Measurements from ENCODE around the gene GPR62. TPM values are rescaled to one million over a fixed set of nuclear protein-coding genes. Genes with fewer than 3 reads are reported as not detected.

The GPR62 gene
- total and polyA plus RNA-seq, 9 of the 15 experiments (the other 6 are each of a cell fraction or from before 2014, with no cell fraction given): not detected

DNA sequence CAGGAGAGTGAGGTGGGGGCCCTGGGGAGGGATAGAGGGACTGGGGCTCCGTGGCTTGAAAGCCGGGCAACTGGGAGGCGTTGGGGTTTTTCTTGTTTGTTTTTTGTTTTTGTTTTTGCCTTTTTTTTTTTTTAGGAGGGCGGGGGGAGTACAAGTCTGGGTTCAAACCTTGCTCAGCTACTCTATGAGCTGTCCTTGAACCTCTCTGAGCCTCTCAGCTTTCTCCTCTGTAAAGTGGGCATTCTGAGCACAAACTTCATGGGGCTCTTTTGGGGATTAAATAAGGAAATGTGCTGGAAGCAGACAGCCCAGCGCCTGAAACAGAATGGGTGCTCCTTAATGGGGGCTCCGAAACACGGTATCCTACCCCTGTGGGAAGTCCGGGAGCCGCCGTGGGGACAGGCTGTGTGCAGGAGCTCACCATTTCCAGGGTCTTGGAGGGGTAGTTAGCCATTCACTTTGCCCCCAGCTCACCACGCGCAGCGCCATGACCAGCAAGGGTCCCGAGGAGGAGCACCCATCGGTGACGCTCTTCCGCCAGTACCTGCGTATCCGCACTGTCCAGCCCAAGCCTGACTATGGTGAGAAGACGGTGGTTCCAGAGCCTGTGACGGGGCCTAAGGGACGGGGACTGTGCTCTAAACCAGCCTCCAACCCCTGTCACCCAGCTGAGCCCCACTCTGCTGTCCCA is 28.5 kb downstream of the GPR62 start (continued):
- TF ChIP-seq, protein P1, sequence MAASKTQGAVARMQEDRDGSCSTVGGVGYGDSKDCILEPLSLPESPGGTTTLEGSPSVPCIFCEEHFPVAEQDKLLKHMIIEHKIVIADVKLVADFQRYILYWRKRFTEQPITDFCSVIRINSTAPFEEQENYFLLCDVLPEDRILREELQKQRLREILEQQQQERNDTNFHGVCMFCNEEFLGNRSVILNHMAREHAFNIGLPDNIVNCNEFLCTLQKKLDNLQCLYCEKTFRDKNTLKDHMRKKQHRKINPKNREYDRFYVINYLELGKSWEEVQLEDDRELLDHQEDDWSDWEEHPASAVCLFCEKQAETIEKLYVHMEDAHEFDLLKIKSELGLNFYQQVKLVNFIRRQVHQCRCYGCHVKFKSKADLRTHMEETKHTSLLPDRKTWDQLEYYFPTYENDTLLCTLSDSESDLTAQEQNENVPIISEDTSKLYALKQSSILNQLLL (CRISPR knock-in tag; IDR thresholded peaks at IDR 0.05; ENCODE audit: borderline replicate concordance): no peak
- TF ChIP-seq PHF8 (IDR thresholded peaks at IDR 0.05; ENCODE audit: borderline replicate concordance, low read length) (peak; percentile 56), KLF16 (IDR thresholded peaks at IDR 0.05) (no peak), GABPA (tag; conservative IDR thresholded peaks at IDR 0.05; ENCODE audit: low read depth) (peak; percentile 48)
- TF ChIP-seq, protein P2, sequence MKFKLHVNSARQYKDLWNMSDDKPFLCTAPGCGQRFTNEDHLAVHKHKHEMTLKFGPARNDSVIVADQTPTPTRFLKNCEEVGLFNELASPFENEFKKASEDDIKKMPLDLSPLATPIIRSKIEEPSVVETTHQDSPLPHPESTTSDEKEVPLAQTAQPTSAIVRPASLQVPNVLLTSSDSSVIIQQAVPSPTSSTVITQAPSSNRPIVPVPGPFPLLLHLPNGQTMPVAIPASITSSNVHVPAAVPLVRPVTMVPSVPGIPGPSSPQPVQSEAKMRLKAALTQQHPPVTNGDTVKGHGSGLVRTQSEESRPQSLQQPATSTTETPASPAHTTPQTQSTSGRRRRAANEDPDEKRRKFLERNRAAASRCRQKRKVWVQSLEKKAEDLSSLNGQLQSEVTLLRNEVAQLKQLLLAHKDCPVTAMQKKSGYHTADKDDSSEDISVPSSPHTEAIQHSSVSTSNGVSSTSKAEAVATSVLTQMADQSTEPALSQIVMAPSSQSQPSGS (CRISPR knock-in tag; IDR thresholded peaks at IDR 0.05): no peak
- TF ChIP-seq, protein P3, sequence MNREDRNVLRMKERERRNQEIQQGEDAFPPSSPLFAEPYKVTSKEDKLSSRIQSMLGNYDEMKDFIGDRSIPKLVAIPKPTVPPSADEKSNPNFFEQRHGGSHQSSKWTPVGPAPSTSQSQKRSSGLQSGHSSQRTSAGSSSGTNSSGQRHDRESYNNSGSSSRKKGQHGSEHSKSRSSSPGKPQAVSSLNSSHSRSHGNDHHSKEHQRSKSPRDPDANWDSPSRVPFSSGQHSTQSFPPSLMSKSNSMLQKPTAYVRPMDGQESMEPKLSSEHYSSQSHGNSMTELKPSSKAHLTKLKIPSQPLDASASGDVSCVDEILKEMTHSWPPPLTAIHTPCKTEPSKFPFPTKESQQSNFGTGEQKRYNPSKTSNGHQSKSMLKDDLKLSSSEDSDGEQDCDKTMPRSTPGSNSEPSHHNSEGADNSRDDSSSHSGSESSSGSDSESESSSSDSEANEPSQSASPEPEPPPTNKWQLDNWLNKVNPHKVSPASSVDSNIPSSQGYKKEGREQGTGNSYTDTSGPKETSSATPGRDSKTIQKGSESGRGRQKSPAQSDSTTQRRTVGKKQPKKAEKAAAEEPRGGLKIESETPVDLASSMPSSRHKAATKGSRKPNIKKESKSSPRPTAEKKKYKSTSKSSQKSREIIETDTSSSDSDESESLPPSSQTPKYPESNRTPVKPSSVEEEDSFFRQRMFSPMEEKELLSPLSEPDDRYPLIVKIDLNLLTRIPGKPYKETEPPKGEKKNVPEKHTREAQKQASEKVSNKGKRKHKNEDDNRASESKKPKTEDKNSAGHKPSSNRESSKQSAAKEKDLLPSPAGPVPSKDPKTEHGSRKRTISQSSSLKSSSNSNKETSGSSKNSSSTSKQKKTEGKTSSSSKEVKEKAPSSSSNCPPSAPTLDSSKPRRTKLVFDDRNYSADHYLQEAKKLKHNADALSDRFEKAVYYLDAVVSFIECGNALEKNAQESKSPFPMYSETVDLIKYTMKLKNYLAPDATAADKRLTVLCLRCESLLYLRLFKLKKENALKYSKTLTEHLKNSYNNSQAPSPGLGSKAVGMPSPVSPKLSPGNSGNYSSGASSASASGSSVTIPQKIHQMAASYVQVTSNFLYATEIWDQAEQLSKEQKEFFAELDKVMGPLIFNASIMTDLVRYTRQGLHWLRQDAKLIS (CRISPR knock-in tag; IDR thresholded peaks at IDR 0.05): no peak
- TF ChIP-seq, protein P4, sequence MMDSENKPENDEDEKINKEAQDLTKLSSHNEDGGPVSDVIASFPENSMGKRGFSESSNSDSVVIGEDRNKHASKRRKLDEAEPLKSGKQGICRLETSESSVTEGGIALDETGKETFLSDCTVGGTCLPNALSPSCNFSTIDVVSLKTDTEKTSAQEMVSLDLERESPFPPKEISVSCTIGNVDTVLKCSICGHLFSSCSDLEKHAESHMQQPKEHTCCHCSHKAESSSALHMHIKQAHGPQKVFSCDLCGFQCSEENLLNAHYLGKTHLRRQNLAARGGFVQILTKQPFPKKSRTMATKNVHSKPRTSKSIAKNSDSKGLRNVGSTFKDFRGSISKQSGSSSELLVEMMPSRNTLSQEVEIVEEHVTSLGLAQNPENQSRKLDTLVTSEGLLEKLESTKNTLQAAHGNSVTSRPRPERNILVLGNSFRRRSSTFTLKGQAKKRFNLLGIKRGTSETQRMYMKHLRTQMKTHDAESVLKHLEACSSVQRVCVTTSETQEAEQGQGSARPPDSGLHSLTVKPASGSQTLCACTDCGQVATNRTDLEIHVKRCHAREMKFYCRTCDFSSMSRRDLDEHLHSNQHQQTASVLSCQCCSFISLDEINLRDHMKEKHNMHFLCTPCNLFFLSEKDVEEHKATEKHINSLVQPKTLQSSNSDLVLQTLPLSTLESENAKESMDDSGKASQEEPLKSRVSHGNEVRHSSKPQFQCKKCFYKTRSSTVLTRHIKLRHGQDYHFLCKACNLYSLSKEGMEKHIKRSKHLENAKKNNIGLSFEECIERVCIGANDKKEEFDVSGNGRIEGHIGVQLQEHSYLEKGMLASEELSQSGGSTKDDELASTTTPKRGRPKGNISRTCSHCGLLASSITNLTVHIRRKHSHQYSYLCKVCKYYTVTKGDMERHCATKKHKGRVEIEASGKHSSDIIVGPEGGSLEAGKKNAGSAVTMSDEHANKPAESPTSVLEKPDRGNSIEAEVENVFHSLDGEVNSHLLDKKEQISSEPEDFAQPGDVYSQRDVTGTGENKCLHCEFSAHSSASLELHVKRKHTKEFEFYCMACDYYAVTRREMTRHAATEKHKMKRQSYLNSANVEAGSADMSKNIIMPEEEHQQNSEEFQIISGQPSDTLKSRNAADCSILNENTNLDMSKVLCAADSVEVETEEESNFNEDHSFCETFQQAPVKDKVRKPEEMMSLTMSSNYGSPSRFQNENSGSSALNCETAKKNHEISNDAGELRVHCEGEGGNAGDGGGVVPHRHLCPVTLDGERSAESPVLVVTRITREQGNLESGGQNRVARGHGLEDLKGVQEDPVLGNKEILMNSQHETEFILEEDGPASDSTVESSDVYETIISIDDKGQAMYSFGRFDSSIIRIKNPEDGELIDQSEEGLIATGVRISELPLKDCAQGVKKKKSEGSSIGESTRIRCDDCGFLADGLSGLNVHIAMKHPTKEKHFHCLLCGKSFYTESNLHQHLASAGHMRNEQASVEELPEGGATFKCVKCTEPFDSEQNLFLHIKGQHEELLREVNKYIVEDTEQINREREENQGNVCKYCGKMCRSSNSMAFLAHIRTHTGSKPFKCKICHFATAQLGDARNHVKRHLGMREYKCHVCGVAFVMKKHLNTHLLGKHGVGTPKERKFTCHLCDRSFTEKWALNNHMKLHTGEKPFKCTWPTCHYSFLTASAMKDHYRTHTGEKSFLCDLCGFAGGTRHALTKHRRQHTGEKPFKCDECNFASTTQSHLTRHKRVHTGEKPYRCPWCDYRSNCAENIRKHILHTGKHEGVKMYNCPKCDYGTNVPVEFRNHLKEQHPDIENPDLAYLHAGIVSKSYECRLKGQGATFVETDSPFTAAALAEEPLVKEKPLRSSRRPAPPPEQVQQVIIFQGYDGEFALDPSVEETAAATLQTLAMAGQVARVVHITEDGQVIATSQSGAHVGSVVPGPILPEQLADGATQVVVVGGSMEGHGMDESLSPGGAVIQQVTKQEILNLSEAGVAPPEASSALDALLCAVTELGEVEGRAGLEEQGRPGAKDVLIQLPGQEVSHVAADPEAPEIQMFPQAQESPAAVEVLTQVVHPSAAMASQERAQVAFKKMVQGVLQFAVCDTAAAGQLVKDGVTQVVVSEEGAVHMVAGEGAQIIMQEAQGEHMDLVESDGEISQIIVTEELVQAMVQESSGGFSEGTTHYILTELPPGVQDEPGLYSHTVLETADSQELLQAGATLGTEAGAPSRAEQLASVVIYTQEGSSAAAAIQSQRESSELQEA (IDR thresholded peaks at IDR 0.05; ENCODE audit: low read depth): no peak
- TF ChIP-seq, protein P5, sequence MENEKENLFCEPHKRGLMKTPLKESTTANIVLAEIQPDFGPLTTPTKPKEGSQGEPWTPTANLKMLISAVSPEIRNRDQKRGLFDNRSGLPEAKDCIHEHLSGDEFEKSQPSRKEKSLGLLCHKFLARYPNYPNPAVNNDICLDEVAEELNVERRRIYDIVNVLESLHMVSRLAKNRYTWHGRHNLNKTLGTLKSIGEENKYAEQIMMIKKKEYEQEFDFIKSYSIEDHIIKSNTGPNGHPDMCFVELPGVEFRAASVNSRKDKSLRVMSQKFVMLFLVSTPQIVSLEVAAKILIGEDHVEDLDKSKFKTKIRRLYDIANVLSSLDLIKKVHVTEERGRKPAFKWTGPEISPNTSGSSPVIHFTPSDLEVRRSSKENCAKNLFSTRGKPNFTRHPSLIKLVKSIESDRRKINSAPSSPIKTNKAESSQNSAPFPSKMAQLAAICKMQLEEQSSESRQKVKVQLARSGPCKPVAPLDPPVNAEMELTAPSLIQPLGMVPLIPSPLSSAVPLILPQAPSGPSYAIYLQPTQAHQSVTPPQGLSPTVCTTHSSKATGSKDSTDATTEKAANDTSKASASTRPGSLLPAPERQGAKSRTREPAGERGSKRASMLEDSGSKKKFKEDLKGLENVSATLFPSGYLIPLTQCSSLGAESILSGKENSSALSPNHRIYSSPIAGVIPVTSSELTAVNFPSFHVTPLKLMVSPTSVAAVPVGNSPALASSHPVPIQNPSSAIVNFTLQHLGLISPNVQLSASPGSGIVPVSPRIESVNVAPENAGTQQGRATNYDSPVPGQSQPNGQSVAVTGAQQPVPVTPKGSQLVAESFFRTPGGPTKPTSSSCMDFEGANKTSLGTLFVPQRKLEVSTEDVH (IDR thresholded peaks at IDR 0.05; ENCODE audit: low read depth, partially characterized antibody): no peak

Data from K562 (cell line).